ENCODE measurements around the gene ARPC4. TPM values are rescaled to one million over a fixed set of nuclear protein-coding genes. Genes with fewer than 3 reads are reported as not detected.
"Not testable (repeated sequence)": the region's sequence is repeated elsewhere in the genome, so short reads cannot be mapped to it uniquely, and the experiment has no call there.

ARPC4 gene
- total RNA-seq, 1 donor: 184 TPM

GRCh38 chr3:9769426-9770275 lies 23.2 kb upstream of the ARPC4 start, which contains the start of gene CAMK1:
CAMK1 (minus strand) TSS chr3:9769947; CDS start chr3:9767749, 2,198 bp downstream.
- DNase-seq (ENCODE audit: low read depth in 2 of 3, low spot score in 2 of 3): peak in 2 of 3 donors; percentile 44 to 56

- DNase-seq (ENCODE audit: low read depth in 2 of 3, low spot score in 2 of 3): no peak
These were observed 22.5 kb upstream of the ARPC4 start for GRCh38 chr3:9770276-9770812.

GRCh38 chr3:9771007-9771406 lies 21.9 kb upstream of the ARPC4 start:
- not testable (repeated sequence) for DNase-seq (ENCODE audit: low read depth in 2 of 3, low spot score in 2 of 3)

- no peak for DNase-seq (ENCODE audit: low read depth in 2 of 3, low spot score in 2 of 3)
These were observed 15.8 kb upstream of the ARPC4 start for GRCh38 chr3:9776896-9777693.

- no peak for DNase-seq (ENCODE audit: low read depth in 2 of 3, low spot score in 2 of 3)
These were observed 15.2 kb upstream of the ARPC4 start for GRCh38 chr3:9777694-9778021.

- no peak for DNase-seq (ENCODE audit: low read depth in 2 of 3, low spot score in 2 of 3)
These were observed 14.5 kb upstream of the ARPC4 start for GRCh38 chr3:9778143-9779074.

- peak in 1 of 3 donors; percentile 36 for DNase-seq (ENCODE audit: low read depth in 2 of 3, low spot score in 2 of 3)
These were observed 13.7 kb upstream of the ARPC4 start for GRCh38 chr3:9779075-9779593.

- peak in 2 of 3 donors; percentile 84 to 95 for DNase-seq (ENCODE audit: low read depth in 2 of 3, low spot score in 2 of 3)
These were observed 13.0 kb upstream of the ARPC4 start for GRCh38 chr3:9779721-9780457.

- DNase-seq (ENCODE audit: low read depth in 2 of 3, low spot score in 2 of 3): no peak
These were observed 12.4 kb upstream of the ARPC4 start for GRCh38 chr3:9780458-9780812.

- DNase-seq (ENCODE audit: low read depth in 2 of 3, low spot score in 2 of 3): no peak
These were observed 12.0 kb upstream of the ARPC4 start for GRCh38 chr3:9780910-9781309.

- DNase-seq (ENCODE audit: low read depth in 2 of 3, low spot score in 2 of 3): no peak
These were observed 11.3 kb upstream of the ARPC4 start for GRCh38 chr3:9781551-9781950.

- no peak for DNase-seq (ENCODE audit: low read depth in 2 of 3, low spot score in 2 of 3)
These were observed 10.8 kb upstream of the ARPC4 start for GRCh38 chr3:9781978-9782603.

- DNase-seq (ENCODE audit: low read depth in 2 of 3, low spot score in 2 of 3): no peak
These were observed 10.1 kb upstream of the ARPC4 start for GRCh38 chr3:9782770-9783169.

- no peak for DNase-seq (ENCODE audit: low read depth in 2 of 3, low spot score in 2 of 3)
These were observed 8.9 kb upstream of the ARPC4 start for GRCh38 chr3:9783954-9784353.

GRCh38 chr3:9784965-9785364 lies 7.9 kb upstream of the ARPC4 start:
- DNase-seq (ENCODE audit: low read depth in 2 of 3, low spot score in 2 of 3): no peak

- DNase-seq (ENCODE audit: low read depth in 2 of 3, low spot score in 2 of 3): no peak
These were observed 7.3 kb upstream of the ARPC4 start for GRCh38 chr3:9785602-9786001.

- DNase-seq (ENCODE audit: low read depth in 2 of 3, low spot score in 2 of 3): no peak
These were observed 6.6 kb upstream of the ARPC4 start for GRCh38 chr3:9786209-9786739.

- DNase-seq (ENCODE audit: low read depth in 2 of 3, low spot score in 2 of 3): peak in 1 of 3 donors; percentile 37
These were observed 5.8 kb upstream of the ARPC4 start for GRCh38 chr3:9786825-9787669.
